ENCODE results near the gene MCEE. TPM values are rescaled to one million over a fixed set of nuclear protein-coding genes. Genes with fewer than 3 reads are reported as not detected.

The MCEE gene
- polyA plus RNA-seq, 1 donor from 2014 or later, result 25.9 TPM

DNA sequence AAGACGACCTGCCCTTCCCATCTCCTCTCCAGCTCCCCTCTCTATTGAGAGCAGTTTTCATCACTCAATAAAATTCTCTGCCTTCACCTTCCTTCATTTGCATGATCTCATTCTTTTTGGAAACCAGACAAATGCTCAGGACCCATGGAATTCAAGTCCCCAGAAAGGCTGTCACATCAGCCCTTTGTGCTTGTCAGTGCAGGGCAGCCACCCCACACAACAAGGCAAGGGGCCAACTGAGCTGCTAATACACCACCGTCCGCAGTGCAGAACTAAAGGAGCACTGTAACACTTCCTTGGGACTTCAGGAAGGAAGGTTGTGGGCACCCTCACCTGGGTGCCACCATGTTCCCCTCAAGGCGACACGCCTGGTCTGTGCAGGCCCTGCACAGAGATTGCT is 26.2 kb downstream of the MCEE start:
- Histone ChIP-seq H3K9me3 (ENCODE audit: low read length) (no peaks in the 10 kb centered on the region), H3F3A (ENCODE audit: insufficient read depth, low read length, poor library complexity, severe bottlenecking) (no peaks in the 10 kb centered on the region), H2AFZ (ENCODE audit: low read depth, low read length) (no peak overlapping the region), H3K9me2 (ENCODE audit: insufficient read depth, low read length) (no peaks in the 10 kb centered on the region), H3K79me2 (replicated peaks; ENCODE audit: insufficient read depth, low read length) (no peaks in the 10 kb centered on the region), H3K9ac (ENCODE audit: low read length) (no peak overlapping the region), H3K36me3 (ENCODE audit: insufficient read depth, low read length) (no peaks in the 10 kb centered on the region), H3K4me2 (ENCODE audit: low read length) (no peak overlapping the region), H3K27ac (ENCODE audit: low read length) (no peak overlapping the region), H3K27me3 (ENCODE audit: insufficient read depth, low read depth, low read length) (no peaks in the 10 kb centered on the region), H3K4me3 (ENCODE audit: low read length) (no peak overlapping the region), H4K20me1 (ENCODE audit: insufficient read depth) (no peaks in the 10 kb centered on the region)
- no peak for TF ChIP-seq RAD21 (conservative IDR thresholded peaks at IDR 0.05)
- no peak for TF ChIP-seq TAF1 (IDR thresholded peaks at IDR 0.05; ENCODE audit: low read depth)
- TF ChIP-seq POLR2AphosphoS5 (IDR thresholded peaks at IDR 0.05), result no peak
- TF ChIP-seq EZH2 (IDR thresholded peaks at IDR 0.05; ENCODE audit: borderline replicate concordance, insufficient read depth, low read length, poor library complexity, severe bottlenecking), result no peak
- TF ChIP-seq, protein P1, sequence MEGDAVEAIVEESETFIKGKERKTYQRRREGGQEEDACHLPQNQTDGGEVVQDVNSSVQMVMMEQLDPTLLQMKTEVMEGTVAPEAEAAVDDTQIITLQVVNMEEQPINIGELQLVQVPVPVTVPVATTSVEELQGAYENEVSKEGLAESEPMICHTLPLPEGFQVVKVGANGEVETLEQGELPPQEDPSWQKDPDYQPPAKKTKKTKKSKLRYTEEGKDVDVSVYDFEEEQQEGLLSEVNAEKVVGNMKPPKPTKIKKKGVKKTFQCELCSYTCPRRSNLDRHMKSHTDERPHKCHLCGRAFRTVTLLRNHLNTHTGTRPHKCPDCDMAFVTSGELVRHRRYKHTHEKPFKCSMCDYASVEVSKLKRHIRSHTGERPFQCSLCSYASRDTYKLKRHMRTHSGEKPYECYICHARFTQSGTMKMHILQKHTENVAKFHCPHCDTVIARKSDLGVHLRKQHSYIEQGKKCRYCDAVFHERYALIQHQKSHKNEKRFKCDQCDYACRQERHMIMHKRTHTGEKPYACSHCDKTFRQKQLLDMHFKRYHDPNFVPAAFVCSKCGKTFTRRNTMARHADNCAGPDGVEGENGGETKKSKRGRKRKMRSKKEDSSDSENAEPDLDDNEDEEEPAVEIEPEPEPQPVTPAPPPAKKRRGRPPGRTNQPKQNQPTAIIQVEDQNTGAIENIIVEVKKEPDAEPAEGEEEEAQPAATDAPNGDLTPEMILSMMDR (IDR thresholded peaks at IDR 0.05; ENCODE audit: poor library complexity, severe bottlenecking), result no peak
- no peak for TF ChIP-seq SMC3 (conservative IDR thresholded peaks at IDR 0.05; ENCODE audit: poor library complexity)
- no peak for TF ChIP-seq EP300 (conservative IDR thresholded peaks at IDR 0.05; ENCODE audit: poor library complexity, severe bottlenecking)
- TF ChIP-seq, protein P2, sequence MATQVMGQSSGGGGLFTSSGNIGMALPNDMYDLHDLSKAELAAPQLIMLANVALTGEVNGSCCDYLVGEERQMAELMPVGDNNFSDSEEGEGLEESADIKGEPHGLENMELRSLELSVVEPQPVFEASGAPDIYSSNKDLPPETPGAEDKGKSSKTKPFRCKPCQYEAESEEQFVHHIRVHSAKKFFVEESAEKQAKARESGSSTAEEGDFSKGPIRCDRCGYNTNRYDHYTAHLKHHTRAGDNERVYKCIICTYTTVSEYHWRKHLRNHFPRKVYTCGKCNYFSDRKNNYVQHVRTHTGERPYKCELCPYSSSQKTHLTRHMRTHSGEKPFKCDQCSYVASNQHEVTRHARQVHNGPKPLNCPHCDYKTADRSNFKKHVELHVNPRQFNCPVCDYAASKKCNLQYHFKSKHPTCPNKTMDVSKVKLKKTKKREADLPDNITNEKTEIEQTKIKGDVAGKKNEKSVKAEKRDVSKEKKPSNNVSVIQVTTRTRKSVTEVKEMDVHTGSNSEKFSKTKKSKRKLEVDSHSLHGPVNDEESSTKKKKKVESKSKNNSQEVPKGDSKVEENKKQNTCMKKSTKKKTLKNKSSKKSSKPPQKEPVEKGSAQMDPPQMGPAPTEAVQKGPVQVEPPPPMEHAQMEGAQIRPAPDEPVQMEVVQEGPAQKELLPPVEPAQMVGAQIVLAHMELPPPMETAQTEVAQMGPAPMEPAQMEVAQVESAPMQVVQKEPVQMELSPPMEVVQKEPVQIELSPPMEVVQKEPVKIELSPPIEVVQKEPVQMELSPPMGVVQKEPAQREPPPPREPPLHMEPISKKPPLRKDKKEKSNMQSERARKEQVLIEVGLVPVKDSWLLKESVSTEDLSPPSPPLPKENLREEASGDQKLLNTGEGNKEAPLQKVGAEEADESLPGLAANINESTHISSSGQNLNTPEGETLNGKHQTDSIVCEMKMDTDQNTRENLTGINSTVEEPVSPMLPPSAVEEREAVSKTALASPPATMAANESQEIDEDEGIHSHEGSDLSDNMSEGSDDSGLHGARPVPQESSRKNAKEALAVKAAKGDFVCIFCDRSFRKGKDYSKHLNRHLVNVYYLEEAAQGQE (IDR thresholded peaks at IDR 0.05; ENCODE audit: borderline replicate concordance), result no peak
- TF ChIP-seq MXI1 (conservative IDR thresholded peaks at IDR 0.05; ENCODE audit: poor library complexity, severe bottlenecking), result no peak

DNA sequence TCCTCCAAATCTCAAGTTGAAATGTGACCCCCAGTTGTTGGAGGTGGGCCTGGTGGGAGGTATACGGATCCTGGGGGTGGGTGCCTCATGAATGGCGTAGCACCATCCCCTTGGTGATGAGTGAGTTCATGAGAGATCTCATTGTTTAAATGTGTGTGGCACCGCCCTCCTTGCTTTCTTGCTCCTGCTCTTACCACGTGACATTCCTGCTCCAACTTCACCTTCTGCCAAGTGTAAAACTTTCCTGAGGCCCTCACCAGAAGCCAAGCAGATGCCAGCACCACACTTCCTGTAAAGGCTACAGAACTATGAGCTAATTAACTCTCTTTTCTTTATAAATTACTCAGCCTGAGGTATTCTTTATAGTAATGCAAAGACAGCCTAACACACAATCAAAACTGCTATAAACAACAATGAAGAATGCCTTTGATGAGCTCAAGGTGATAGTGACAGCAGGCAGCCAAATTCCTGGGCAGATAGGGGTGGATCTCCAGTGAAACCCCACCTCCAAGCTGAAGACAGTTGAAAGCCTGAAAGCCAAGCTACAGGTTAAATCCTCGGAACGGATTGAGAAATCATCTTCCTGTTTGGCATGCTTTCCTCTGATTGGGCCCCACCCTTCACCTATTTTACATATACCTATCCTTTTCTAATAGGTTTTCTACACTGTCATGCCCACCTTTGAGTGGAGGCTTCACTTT is 26.9 kb downstream of the MCEE start:
- Histone ChIP-seq H3K4me2 (ENCODE audit: low read length) (no peak overlapping the region), H3F3A (ENCODE audit: insufficient read depth, low read length, poor library complexity, severe bottlenecking) (no peaks in the 10 kb centered on the region), H3K9me3 (ENCODE audit: low read length) (no peaks in the 10 kb centered on the region), H3K9ac (ENCODE audit: low read length) (no peak overlapping the region), H2AFZ (ENCODE audit: low read depth, low read length) (no peak overlapping the region), H4K20me1 (ENCODE audit: insufficient read depth) (no peaks in the 10 kb centered on the region), H3K27me3 (ENCODE audit: insufficient read depth, low read depth, low read length) (no peaks in the 10 kb centered on the region), H3K36me3 (ENCODE audit: insufficient read depth, low read length) (no peaks in the 10 kb centered on the region), H3K4me3 (ENCODE audit: low read length) (no peak overlapping the region), H3K79me2 (replicated peaks; ENCODE audit: insufficient read depth, low read length) (no peaks in the 10 kb centered on the region), H3K9me2 (ENCODE audit: insufficient read depth, low read length) (no peaks in the 10 kb centered on the region), H3K27ac (ENCODE audit: low read length) (no peak overlapping the region)
- TF ChIP-seq, protein P2 (IDR thresholded peaks at IDR 0.05; ENCODE audit: borderline replicate concordance), result no peak
- TF ChIP-seq, protein P1 (IDR thresholded peaks at IDR 0.05; ENCODE audit: poor library complexity, severe bottlenecking), result no peak
- TF ChIP-seq EZH2 (IDR thresholded peaks at IDR 0.05; ENCODE audit: borderline replicate concordance, insufficient read depth, low read length, poor library complexity, severe bottlenecking) (no peak), POLR2AphosphoS5 (IDR thresholded peaks at IDR 0.05) (no peak), SMC3 (conservative IDR thresholded peaks at IDR 0.05; ENCODE audit: poor library complexity) (no peak)

Data from neural cell (in vitro differentiated cells).